ENCODE results near the gene HOXB8. TPM values are rescaled to one million over a fixed set of nuclear protein-coding genes. Genes with fewer than 3 reads are reported as not detected.
A peak's percentile ranks its signal among the peaks of the same experiment; 100 is the strongest.

HOXB8 gene
- total RNA-seq, 1 donor from 2014 or later, result 0.21 TPM

- intact Hi-C loops (cut with DNase I), result no loop called here
- ATAC-seq (peak in 1 of 2 donors; percentile 35), DNase-seq (no peak)
- Histone ChIP-seq H3K4me1 (peaks cover 26% of the 10 kb centered on the region), H3K27ac (no peak within 1 kb of the TSS), H3K27me3 (ENCODE audit: low read depth) (peaks cover 100% of the 10 kb centered on the region), H3K4me3 (peak within 1 kb of the TSS; percentile 43), H3K36me3 (no peaks in the 10 kb centered on the region), H3K9me3 (no peaks in the 10 kb centered on the region)
- no peak for TF ChIP-seq CTCF (IDR thresholded peaks at IDR 0.05)
Measured at GRCh38 chr17:48626245-48627117, 11.4 kb upstream of the HOXB8 start, which contains the start of gene HOXB9. Gene HOXB9, minus strand, starts transcription at chr17:48626358. Its CDS starts 89 bp downstream, at chr17:48626269.

GRCh38 chr17:48625495-48626244 lies 10.6 kb upstream of the HOXB8 start:
- H3K4me1 ChIP-seq, result peaks cover 26% of the 10 kb centered on the region
- H3K27me3 ChIP-seq (ENCODE audit: low read depth), result peaks cover 100% of the 10 kb centered on the region
- TF ChIP-seq CTCF (IDR thresholded peaks at IDR 0.05), result no peak
- intact Hi-C loops (cut with DNase I), result no loop called here
- H3K36me3 ChIP-seq, result no peaks in the 10 kb centered on the region
- no peak for DNase-seq
- H3K27ac ChIP-seq, result no peak overlapping the region
- peak overlapping the region; percentile 43 for H3K4me3 ChIP-seq
- ATAC-seq, result peak; percentile 76 to 77
- H3K9me3 ChIP-seq, result no peaks in the 10 kb centered on the region

- Histone ChIP-seq H3K27me3 (ENCODE audit: low read depth) (peaks cover 100% of the 10 kb centered on the region), H3K9me3 (no peaks in the 10 kb centered on the region), H3K4me1 (peaks cover 26% of the 10 kb centered on the region), H3K36me3 (no peaks in the 10 kb centered on the region), H3K27ac (no peak overlapping the region), H3K4me3 (peak overlapping the region; percentile 43)
- TF ChIP-seq CTCF (IDR thresholded peaks at IDR 0.05), result no peak
- ATAC-seq, result peak; percentile 26 to 49
- DNase-seq, result no peak
- intact Hi-C loops (cut with DNase I), result no loop called here
Measured at GRCh38 chr17:48624544-48625494, 9.7 kb upstream of the HOXB8 start.

GRCh38 chr17:48624118-48624517 lies 9.0 kb upstream of the HOXB8 start:
- Histone ChIP-seq H3K36me3 (no peaks in the 10 kb centered on the region), H3K4me1 (peaks cover 26% of the 10 kb centered on the region), H3K27me3 (ENCODE audit: low read depth) (peaks cover 100% of the 10 kb centered on the region), H3K27ac (no peak overlapping the region), H3K9me3 (no peaks in the 10 kb centered on the region), H3K4me3 (no peak overlapping the region)
- no peak for TF ChIP-seq CTCF (IDR thresholded peaks at IDR 0.05)
- ATAC-seq, result no peak
- DNase-seq, result no peak
- intact Hi-C loops (cut with DNase I), result no loop called here

GRCh38 chr17:48623583-48623982 lies 8.5 kb upstream of the HOXB8 start:
- ATAC-seq (no peak), DNase-seq (no peak)
- no peaks in the 10 kb centered on the region for H3K9me3 ChIP-seq
- peaks cover 99% of the 10 kb centered on the region for H3K27me3 ChIP-seq (ENCODE audit: low read depth)
- H3K27ac ChIP-seq, result no peak overlapping the region
- TF ChIP-seq CTCF (IDR thresholded peaks at IDR 0.05), result no peak
- intact Hi-C loops (cut with DNase I), result no loop called here
- H3K36me3 ChIP-seq, result no peaks in the 10 kb centered on the region
- H3K4me1 ChIP-seq, result peaks cover 26% of the 10 kb centered on the region
- no peak overlapping the region for H3K4me3 ChIP-seq
